ENCODE results near the gene LRPAP1. TPM values are rescaled to one million over a fixed set of nuclear protein-coding genes. Genes with fewer than 3 reads are reported as not detected.
"Not testable (repeated sequence)": the region's sequence is repeated elsewhere in the genome, so short reads cannot be mapped to it uniquely, and the experiment has no call there.

The LRPAP1 gene
- polyA plus RNA-seq, 1 donor (not counting 4 experiments of a cell fraction or from before 2014, with no cell fraction given): 121 TPM

GRCh38 chr4:3460926-3461325 lies 71.3 kb downstream of the LRPAP1 start:
- no peak for TF ChIP-seq EZH2 (IDR thresholded peaks at IDR 0.05; ENCODE audit: low read length)
- TF ChIP-seq, protein P1, sequence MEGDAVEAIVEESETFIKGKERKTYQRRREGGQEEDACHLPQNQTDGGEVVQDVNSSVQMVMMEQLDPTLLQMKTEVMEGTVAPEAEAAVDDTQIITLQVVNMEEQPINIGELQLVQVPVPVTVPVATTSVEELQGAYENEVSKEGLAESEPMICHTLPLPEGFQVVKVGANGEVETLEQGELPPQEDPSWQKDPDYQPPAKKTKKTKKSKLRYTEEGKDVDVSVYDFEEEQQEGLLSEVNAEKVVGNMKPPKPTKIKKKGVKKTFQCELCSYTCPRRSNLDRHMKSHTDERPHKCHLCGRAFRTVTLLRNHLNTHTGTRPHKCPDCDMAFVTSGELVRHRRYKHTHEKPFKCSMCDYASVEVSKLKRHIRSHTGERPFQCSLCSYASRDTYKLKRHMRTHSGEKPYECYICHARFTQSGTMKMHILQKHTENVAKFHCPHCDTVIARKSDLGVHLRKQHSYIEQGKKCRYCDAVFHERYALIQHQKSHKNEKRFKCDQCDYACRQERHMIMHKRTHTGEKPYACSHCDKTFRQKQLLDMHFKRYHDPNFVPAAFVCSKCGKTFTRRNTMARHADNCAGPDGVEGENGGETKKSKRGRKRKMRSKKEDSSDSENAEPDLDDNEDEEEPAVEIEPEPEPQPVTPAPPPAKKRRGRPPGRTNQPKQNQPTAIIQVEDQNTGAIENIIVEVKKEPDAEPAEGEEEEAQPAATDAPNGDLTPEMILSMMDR (optimal IDR thresholded peaks at IDR 0.05 in 1 of 3, IDR thresholded peaks at IDR 0.05 in 1 of 3, conservative IDR thresholded peaks at IDR 0.05 in 1 of 3; ENCODE audit: extremely low read depth in 1 of 3, insufficient read depth in 2 of 3, low read length in 3 of 3): no peak

GRCh38 chr4:3459156-3459555 lies 73.1 kb downstream of the LRPAP1 start:
- H3K9me1 ChIP-seq (ENCODE audit: control insufficient read depth, extremely low read depth, insufficient read depth, low read length); DNase-seq (ENCODE audit: low read depth, low spot score); H3K4me2 ChIP-seq (ENCODE audit: control insufficient read depth, extremely low read depth, insufficient read depth, low read depth, low read length); H3K36me3 ChIP-seq (ENCODE audit: control insufficient read depth in 2 of 2, extremely low read depth in 1 of 2, insufficient read depth in 2 of 2, low read length in 2 of 2); H3K4me3 ChIP-seq (ENCODE audit: control insufficient read depth in 2 of 3, extremely low read depth in 1 of 3, insufficient read depth in 2 of 3, low read depth in 1 of 3, low read length in 3 of 3); dilution Hi-C loops (cut with MboI; ENCODE audit: extremely low pct_ligation_motif_present, low sequenced_read_pairs); H3K9me3 ChIP-seq (ENCODE audit: control insufficient read depth, low read depth, low read length); H4K20me1 ChIP-seq (ENCODE audit: control insufficient read depth, extremely low read depth, insufficient read depth, low read length); H3K27ac ChIP-seq (ENCODE audit: control insufficient read depth, insufficient read depth, low read length); FAIRE-seq; H3K9ac ChIP-seq (ENCODE audit: control insufficient read depth, extremely low read depth, insufficient read depth, low read length); H3K79me2 ChIP-seq (ENCODE audit: control insufficient read depth, insufficient read depth, low read length); H2AFZ ChIP-seq (ENCODE audit: control insufficient read depth, low read length): not testable (repeated sequence)
- Histone ChIP-seq H3K4me1 (ENCODE audit: control insufficient read depth, extremely low read depth, insufficient read depth, low read length) (peaks cover 15% of the 10 kb centered on the region), H3K27me3 (ENCODE audit: control insufficient read depth, extremely low read depth, insufficient read depth, low read length) (peaks cover 45% of the 10 kb centered on the region)

More at GRCh38 chr4:3460926-3461325, 71.3 kb downstream of the LRPAP1 start:
- H3K27me3 ChIP-seq (ENCODE audit: control insufficient read depth, extremely low read depth, insufficient read depth, low read length): peaks cover 62% of the 10 kb centered on the region
- no peak overlapping the region for H3K4me3 ChIP-seq (ENCODE audit: control insufficient read depth in 2 of 3, extremely low read depth in 1 of 3, insufficient read depth in 2 of 3, low read depth in 1 of 3, low read length in 3 of 3)
- no peaks in the 10 kb centered on the region for H4K20me1 ChIP-seq (ENCODE audit: control insufficient read depth, extremely low read depth, insufficient read depth, low read length)
- H3K9ac ChIP-seq (ENCODE audit: control insufficient read depth, extremely low read depth, insufficient read depth, low read length): no peak overlapping the region
- H3K27ac ChIP-seq (ENCODE audit: control insufficient read depth, insufficient read depth, low read length): no peak overlapping the region
- H3K4me1 ChIP-seq (ENCODE audit: control insufficient read depth, extremely low read depth, insufficient read depth, low read length): peaks cover 15% of the 10 kb centered on the region
- no peak overlapping the region for H3K4me2 ChIP-seq (ENCODE audit: control insufficient read depth, extremely low read depth, insufficient read depth, low read depth, low read length)
- no peaks in the 10 kb centered on the region for H3K9me1 ChIP-seq (ENCODE audit: control insufficient read depth, extremely low read depth, insufficient read depth, low read length)
- DNase-seq (ENCODE audit: low read depth, low spot score) (no peak), FAIRE-seq (no peak)
- H2AFZ ChIP-seq (ENCODE audit: control insufficient read depth, low read length): no peak overlapping the region
- no peaks in the 10 kb centered on the region for H3K9me3 ChIP-seq (ENCODE audit: control insufficient read depth, low read depth, low read length)
- H3K79me2 ChIP-seq (ENCODE audit: control insufficient read depth, insufficient read depth, low read length): no peaks in the 10 kb centered on the region
- dilution Hi-C loops (cut with MboI; ENCODE audit: extremely low pct_ligation_motif_present, low sequenced_read_pairs): no loop called here
- no peaks in the 10 kb centered on the region for H3K36me3 ChIP-seq (ENCODE audit: control insufficient read depth in 2 of 2, extremely low read depth in 1 of 2, insufficient read depth in 2 of 2, low read length in 2 of 2)

DNA sequence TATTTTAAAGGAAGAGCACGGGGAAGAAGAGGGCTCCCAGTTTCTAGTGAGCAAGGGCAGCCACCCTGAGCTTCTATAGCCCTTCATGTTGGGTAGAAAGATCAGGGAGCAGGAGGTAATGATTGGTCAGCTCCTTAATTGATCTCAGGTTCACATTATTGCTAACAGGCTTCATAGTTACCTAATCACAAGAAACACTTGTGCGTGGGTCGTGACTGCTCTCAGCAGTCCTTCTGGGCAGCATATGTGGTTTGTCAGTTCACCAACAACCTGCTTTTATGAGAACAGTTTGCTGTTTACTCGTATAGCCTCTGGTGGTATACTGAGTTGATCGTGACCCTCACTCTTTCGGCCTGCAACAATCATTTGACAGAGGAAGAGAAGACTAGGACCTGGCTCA lies 73.9 kb downstream of the LRPAP1 start:
- FAIRE-seq: no peak
- H3K27me3 ChIP-seq (ENCODE audit: control insufficient read depth, extremely low read depth, insufficient read depth, low read length): peaks cover 38% of the 10 kb centered on the region

DNA sequence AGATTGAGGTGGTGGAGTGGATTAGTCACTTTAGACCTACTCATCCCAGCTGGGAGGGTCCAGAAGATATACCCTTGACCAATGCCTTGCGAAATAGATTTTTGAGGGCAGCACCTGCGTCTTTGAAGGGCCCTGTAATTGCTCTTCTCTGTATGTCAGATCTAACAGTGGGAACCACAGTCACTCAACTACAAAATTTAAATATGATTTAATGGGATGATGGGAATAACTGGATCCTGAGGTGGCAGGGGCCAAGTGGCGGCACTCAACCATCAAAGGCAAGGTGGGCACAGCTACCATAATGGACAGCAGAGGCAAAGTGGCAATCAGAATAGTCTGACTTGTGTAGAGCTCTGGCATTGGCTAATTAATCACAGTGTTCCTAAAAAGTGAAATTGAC lies 76.6 kb downstream of the LRPAP1 start:
- H3K9me3 ChIP-seq (ENCODE audit: control insufficient read depth, low read depth, low read length); H3K4me2 ChIP-seq (ENCODE audit: control insufficient read depth, extremely low read depth, insufficient read depth, low read depth, low read length); H3K4me1 ChIP-seq (ENCODE audit: control insufficient read depth, extremely low read depth, insufficient read depth, low read length); H3K79me2 ChIP-seq (ENCODE audit: control insufficient read depth, insufficient read depth, low read length); DNase-seq (ENCODE audit: low read depth, low spot score); dilution Hi-C loops (cut with MboI; ENCODE audit: extremely low pct_ligation_motif_present, low sequenced_read_pairs); H4K20me1 ChIP-seq (ENCODE audit: control insufficient read depth, extremely low read depth, insufficient read depth, low read length); H3K9me1 ChIP-seq (ENCODE audit: control insufficient read depth, extremely low read depth, insufficient read depth, low read length); H3K4me3 ChIP-seq (ENCODE audit: control insufficient read depth in 2 of 3, extremely low read depth in 1 of 3, insufficient read depth in 2 of 3, low read depth in 1 of 3, low read length in 3 of 3); H2AFZ ChIP-seq (ENCODE audit: control insufficient read depth, low read length); H3K36me3 ChIP-seq (ENCODE audit: control insufficient read depth in 2 of 2, extremely low read depth in 1 of 2, insufficient read depth in 2 of 2, low read length in 2 of 2); H3K27ac ChIP-seq (ENCODE audit: control insufficient read depth, insufficient read depth, low read length); FAIRE-seq; H3K9ac ChIP-seq (ENCODE audit: control insufficient read depth, extremely low read depth, insufficient read depth, low read length): not testable (repeated sequence)
- peaks cover 14% of the 10 kb centered on the region for H3K27me3 ChIP-seq (ENCODE audit: control insufficient read depth, extremely low read depth, insufficient read depth, low read length)

More for the DNA sequence above, 73.9 kb downstream of the LRPAP1 start:
- no peaks in the 10 kb centered on the region for H4K20me1 ChIP-seq (ENCODE audit: control insufficient read depth, extremely low read depth, insufficient read depth, low read length)
- no peak overlapping the region for H3K9ac ChIP-seq (ENCODE audit: control insufficient read depth, extremely low read depth, insufficient read depth, low read length)
- H3K4me1 ChIP-seq (ENCODE audit: control insufficient read depth, extremely low read depth, insufficient read depth, low read length): peaks cover 15% of the 10 kb centered on the region
- no peaks in the 10 kb centered on the region for H3K9me1 ChIP-seq (ENCODE audit: control insufficient read depth, extremely low read depth, insufficient read depth, low read length)
- DNase-seq (ENCODE audit: low read depth, low spot score): no peak
- H3K9me3 ChIP-seq (ENCODE audit: control insufficient read depth, low read depth, low read length): no peaks in the 10 kb centered on the region
- dilution Hi-C loops (cut with MboI; ENCODE audit: extremely low pct_ligation_motif_present, low sequenced_read_pairs): no loop called here
- H3K79me2 ChIP-seq (ENCODE audit: control insufficient read depth, insufficient read depth, low read length): no peaks in the 10 kb centered on the region
- no peak overlapping the region for H3K4me2 ChIP-seq (ENCODE audit: control insufficient read depth, extremely low read depth, insufficient read depth, low read depth, low read length)
- no peak overlapping the region for H3K27ac ChIP-seq (ENCODE audit: control insufficient read depth, insufficient read depth, low read length)
- no peak overlapping the region for H2AFZ ChIP-seq (ENCODE audit: control insufficient read depth, low read length)
- TF ChIP-seq EZH2 (IDR thresholded peaks at IDR 0.05; ENCODE audit: low read length): no peak
- H3K36me3 ChIP-seq (ENCODE audit: control insufficient read depth in 2 of 2, extremely low read depth in 1 of 2, insufficient read depth in 2 of 2, low read length in 2 of 2): no peaks in the 10 kb centered on the region
- no peak overlapping the region for H3K4me3 ChIP-seq (ENCODE audit: control insufficient read depth in 2 of 3, extremely low read depth in 1 of 3, insufficient read depth in 2 of 3, low read depth in 1 of 3, low read length in 3 of 3)

All from keratinocyte (primary cell).